Stimulated activated CD8-positive, alpha-beta memory T cell treated with anti-CD3 and anti-CD28 coated beads, Interleukin-15, amount 100 ng/mL, for 1 hour (primary cell): ENCODE data around the gene MPZL1.
"Not testable (repeated sequence)": the region's sequence is repeated elsewhere in the genome, so short reads cannot be mapped to it uniquely, and the experiment has no call there.

Source experiments
- DNase-seq: peaks from one replicate; pipeline ENCODE4 v3.0.0-alpha.2; 2020; ENCODE audit warnings: low read depth

The MPZL1 gene

GRCh38 chr1:167812972-167813371 is 91.2 kb downstream of the MPZL1 start:
- no peak for DNase-seq

- no peak for DNase-seq
Observed at GRCh38 chr1:167815650-167816049, 93.9 kb downstream of the MPZL1 start.

GRCh38 chr1:167819849-167820683 is 98.3 kb downstream of the MPZL1 start:
- DNase-seq, result no peak

DNA sequence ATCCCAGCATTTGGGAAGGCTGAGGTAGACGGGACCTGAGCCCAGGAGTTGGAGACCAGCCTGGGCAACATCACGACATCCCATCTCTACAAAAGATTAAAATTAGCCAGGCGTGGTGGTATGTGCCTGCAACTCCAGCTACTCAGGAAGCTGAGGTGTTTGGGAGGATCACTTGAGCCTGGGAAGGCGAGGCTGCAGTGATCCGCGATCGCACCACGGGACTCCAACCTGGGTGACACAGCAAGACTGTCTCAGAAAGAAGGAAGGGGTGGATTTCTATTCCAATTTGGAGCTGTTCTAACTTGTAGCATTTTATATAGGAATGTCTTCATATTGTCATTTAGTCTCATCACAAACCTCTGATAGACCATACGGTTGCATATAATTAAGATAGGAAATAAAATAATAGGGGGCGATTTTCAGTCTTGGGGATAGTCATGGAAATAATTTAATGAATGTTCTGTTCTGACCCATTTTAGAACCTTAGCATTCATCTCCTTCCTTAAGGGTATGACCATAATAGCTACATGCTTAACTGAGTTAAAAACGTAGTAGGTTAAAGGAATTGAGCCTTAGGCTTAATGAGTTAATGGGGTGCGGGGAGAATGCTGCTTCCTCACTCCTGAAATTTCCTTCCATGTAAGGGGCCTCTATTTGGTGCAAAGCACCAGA is 99.0 kb downstream of the MPZL1 start:
- no peak for DNase-seq

- DNase-seq, result no peak
Observed at GRCh38 chr1:167821356-167821685, 99.5 kb downstream of the MPZL1 start.

DNA sequence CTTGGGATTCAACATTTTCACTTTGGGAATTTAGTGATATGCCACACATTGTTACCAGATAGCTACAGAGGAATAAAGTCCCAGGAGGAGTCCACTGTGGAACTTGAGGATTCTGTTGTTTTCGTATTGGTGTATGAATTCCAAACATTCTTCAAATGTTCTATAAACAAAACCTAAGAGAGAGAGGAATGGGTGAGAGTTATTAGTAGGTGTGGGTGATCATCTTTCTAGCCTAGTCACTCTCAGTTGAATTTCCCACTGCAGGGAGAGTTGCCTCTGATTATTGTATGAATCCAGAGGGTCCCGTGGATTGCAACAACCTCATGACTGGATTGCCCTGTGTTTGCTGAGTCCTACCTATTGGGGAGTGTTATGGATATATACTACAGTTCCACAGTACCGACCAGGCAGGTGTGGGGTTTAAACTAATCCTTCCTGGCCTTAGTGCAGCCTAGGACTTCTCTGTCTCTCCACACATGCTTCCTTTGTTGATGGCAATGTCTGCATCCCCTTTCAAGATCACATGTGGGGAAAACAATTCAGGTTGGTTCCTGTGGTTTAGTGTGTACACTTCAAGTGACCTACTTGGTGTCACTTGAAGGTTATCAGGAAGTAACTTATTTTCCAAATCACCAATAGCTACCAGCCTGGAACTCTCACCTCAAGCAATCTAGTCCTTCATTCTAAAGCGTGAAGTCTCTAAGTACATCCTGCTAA is 100.3 kb downstream of the MPZL1 start:
- DNase-seq, result no peak

DNA sequence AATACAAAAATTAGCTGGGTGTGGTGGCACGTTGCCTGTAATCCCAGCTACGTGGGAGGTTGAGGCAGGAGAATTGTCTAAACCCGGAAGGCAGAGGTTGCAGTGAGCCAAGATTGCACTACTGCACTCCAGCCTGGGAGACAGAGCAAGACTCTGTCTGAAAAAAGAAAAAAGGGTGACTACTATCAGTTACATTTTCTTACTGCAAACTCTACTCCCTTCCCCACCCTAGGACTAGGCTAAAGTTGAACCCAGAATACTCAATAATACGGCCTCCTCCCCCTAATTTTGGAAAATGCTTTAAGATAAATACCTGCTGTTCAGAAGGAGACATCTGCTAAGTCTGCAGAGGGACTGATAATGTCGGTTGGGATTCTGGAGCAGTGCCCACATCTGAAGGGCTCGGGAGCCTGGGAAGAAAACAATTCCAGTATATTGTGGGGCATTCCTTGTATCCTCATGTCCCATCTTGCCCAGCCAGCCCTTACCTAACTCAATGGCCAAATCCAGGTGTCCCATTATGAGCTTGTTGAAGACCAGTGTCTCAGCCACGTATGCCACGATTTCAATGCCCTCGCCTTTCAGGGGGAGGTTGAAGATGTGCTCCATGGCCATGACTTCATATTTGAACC is 102.5 kb downstream of the MPZL1 start:
- DNase-seq, result no peak

- no peak for DNase-seq
Observed at GRCh38 chr1:167825419-167826079, 103.8 kb downstream of the MPZL1 start.

GRCh38 chr1:167826127-167826526 is 104.3 kb downstream of the MPZL1 start:
- DNase-seq, result no peak

DNA sequence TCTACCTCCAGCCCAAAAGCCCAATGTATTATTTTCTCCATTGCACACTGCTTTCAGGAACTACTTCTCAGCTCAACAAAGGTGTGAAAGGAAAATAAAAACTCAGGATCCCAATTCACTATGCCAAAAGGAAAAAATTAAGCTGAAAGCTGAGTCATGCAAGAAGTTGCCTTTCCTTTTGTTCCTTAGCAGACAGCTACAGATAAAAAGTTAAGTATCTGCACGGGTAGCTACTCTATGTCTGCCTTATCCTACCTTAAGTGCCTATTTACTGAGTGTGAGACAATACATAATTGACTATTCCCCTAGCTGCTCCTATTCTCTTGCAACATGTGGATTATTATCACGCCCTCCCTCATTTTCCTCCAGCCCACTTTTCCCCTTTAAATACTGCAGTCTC is 108.1 kb downstream of the MPZL1 start:
- no peak for DNase-seq

DNA sequence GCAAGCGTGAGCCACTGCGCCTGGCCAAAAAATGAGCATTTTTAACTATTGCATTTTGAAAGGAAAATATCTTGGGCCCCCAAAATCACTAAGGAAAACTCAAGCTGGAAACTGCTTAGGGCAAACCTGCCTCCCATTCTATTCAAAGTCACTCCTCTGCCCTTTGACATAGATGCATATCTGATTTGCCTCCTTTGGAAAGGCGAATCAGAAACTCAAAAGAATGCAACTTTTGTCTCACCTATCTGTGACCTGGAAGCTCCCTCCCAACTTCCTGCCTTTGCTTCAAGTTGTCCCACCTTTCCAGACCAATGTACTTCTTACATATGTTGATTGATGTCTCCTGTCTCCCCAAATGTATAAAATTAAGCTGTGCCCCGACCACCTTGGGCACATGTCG is 108.9 kb downstream of the MPZL1 start:
- not testable (repeated sequence) for DNase-seq

DNA sequence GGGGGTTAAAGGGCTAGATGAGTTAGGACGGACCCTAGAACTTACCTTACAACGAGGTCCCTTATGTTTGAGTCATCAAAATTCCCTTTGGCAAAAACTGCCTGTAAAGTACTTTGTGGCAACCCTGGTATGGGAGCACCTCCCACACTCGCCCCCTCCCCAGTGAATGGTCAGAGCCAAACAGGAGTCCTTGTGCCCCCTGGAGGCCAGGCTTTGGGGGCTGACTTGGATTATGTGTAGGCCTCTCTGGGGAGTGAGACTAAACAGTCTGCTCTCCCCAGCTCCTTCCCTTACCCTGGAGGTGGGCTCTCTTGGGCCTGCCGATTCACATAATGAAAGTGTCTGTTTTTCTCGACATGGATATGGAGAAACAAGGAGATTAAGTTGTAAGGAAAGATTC is 110.9 kb downstream of the MPZL1 start:
- no peak for DNase-seq

DNA sequence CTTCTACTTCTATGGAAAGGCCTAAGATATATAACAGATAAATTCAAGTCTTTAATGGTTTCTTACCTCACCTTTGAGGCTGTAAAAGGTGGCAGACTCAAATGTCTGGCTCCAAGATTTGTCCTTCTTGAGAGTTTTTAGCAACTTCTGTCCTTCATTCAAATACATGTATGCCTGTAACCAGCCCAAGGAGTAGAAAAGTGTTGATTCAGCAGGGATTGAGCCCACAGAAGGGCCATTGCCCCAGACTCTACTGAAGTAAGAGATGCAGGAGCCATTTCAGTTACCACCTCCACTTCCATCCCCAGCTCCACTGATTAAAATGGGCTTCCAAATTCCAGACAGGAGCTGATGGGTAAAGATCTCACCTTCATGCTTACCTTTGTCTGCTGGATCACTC is 112.1 kb downstream of the MPZL1 start:
- DNase-seq, result no peak

DNA sequence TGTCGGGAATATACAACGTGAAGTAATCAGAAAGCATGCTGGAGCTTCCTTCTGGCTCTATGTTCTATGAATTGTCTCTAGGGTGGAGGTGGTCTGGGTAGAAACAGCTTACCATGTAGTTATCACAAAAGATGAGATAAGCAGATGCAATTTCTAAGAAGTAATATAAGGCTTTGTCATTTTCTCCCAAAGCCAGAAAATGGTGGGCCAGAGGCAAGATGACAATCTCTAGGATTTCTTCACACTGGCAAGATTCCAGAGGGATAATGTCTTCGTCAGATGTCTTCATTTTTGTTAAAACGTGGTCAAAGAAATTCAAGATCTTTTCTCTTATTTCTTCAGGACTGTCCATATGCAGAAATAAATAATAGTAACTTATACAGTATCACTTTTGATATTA is 114.4 kb downstream of the MPZL1 start:
- DNase-seq, result no peak

DNA sequence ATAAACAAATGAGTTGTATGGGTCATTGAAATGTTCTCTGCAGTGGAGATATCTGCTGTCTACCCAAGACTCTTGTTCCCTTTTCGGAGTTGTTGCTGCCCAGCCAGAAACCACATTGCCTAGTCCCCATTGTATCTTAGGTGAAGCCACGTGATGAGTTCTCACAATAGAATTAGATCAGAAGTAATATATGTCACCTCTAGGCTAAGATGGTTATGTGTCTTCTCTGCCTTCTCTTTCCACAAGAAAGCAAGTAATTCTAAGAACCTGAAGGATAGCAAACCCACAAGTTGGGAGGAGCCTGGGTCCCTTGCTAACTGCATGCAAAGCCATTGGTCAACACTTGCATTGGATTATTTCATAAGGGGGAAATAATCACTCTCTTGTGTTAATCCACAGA is 115.5 kb downstream of the MPZL1 start:
- DNase-seq, result no peak

DNA sequence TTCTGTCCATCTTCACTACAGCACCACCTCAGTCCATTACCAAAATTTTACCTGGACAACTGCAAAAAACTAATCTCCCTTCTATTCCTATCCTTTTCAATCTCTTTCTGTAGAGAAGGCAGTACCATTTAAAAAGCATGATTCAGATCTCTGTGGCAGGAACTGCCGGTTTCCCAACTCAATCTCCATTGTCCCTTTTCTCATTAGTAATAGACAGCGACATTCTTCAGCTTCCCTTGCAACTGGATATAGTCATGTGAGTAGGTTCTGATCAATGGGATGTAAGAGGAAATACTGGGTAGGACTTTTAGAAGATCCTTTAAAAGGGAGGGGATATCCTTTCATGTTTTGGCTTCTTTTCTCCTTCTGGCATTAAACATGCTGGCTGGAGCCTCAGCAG is 117.2 kb downstream of the MPZL1 start:
- DNase-seq, result no peak
